CD4-positive, CD25-positive, alpha-beta regulatory T cell (primary cell): ENCODE measurements around the gene SKAP2. TPM values are rescaled to one million over a fixed set of nuclear protein-coding genes. Genes with fewer than 3 reads are reported as not detected.

Experiments used
- ATAC-seq, 2 donors: fragments of 150-1000 bp; cut with Tn5 transposase; one replicate each; pipeline ENCODE4 v1.10.0; 2021; ENCODE audit warnings: low read depth in 2 of 2, moderate number of reproducible peaks in 2 of 2, moderate library complexity in 1 of 2
- DNase-seq, 3 donors: peaks; one replicate each; pipeline versions ENCODE4 v3.0.0 to v3.0.0-alpha.2; 2012 to 2022; ENCODE audit warnings: mixed read lengths in 1 of 3
- H3K27ac ChIP-seq: one replicate; pipeline ENCODE4 v1.7.0; 2013; ENCODE audit warnings: mild to moderate bottlenecking, low read length; ENCODE audit not compliant: insufficient read depth, poor library complexity, severe bottlenecking
- H3K27me3 ChIP-seq: one replicate; pipeline ENCODE4 v1.7.0; 2013; ENCODE audit warnings: low read length; ENCODE audit not compliant: control insufficient read depth, insufficient read depth
- H3K36me3 ChIP-seq: one replicate; pipeline ENCODE4 v1.7.0; 2013; ENCODE audit warnings: mild to moderate bottlenecking, low read length, moderate library complexity; ENCODE audit not compliant: control insufficient read depth, insufficient read depth
- H3K4me1 ChIP-seq: 2 replicates; pipeline ENCODE4 v1.7.0; 2013; ENCODE audit warnings: mild to moderate bottlenecking, low read length; ENCODE audit not compliant: insufficient read depth, control insufficient read depth, poor library complexity, severe bottlenecking
- H3K4me3 ChIP-seq: one replicate; pipeline ENCODE4 v1.7.0; 2013; ENCODE audit warnings: low read depth, mild to moderate bottlenecking, low read length, moderate library complexity
- H3K9me3 ChIP-seq, 2 experiments: 1 replicate in 1 of 2; 2 replicates in 1 of 2; pipeline ENCODE4 v1.7.0; 2013; ENCODE audit warnings: low read length in 2 of 2, mild to moderate bottlenecking in 1 of 2, moderate library complexity in 1 of 2; ENCODE audit not compliant: control insufficient read depth in 2 of 2
- H3K27ac Mint-ChIP-seq, 3 donors: one replicate each; pipeline ENCODE4 v1.8.0; 2020 to 2022; ENCODE audit warnings: mild to moderate bottlenecking in 3 of 3, mixed read lengths in 3 of 3, moderate library complexity in 2 of 3
- H3K27me3 Mint-ChIP-seq: one replicate; pipeline ENCODE4 v1.8.0; 2022; ENCODE audit warnings: mild to moderate bottlenecking, mixed read lengths
- H3K36me3 Mint-ChIP-seq: one replicate; pipeline ENCODE4 v1.8.0; 2020; ENCODE audit warnings: mixed read lengths
- H3K4me1 Mint-ChIP-seq, 4 donors: one replicate each; pipeline ENCODE4 v1.8.0; 2020 to 2022; ENCODE audit warnings: mixed read lengths in 4 of 4, mild to moderate bottlenecking in 1 of 4
- H3K4me3 Mint-ChIP-seq, 4 donors: one replicate each; pipeline ENCODE4 v1.8.0; 2020 to 2022; ENCODE audit warnings: mild to moderate bottlenecking in 4 of 4, mixed read lengths in 4 of 4, moderate library complexity in 3 of 4
- H3K9me3 Mint-ChIP-seq, 7 donors: one replicate each; pipeline ENCODE4 v1.8.0; 2020 to 2022; ENCODE audit warnings: mixed read lengths in 7 of 7, mild to moderate bottlenecking in 3 of 7, moderate library complexity in 2 of 7
- polyA plus RNA-seq, 4 donors: library from polyadenylated mRNA; unstranded; fragments of 300-500 nt; fragmentation: Illumina TruSeq; gene quantifications; one replicate each; pipeline ENCODE4 v1.2.3, GENCODE V29; 2021
- total RNA-seq: library from RNA; stranded (reverse); gene quantifications from one replicate; pipeline ENCODE4 v1.2.3, GENCODE V29; 2022

Gene SKAP2
- total and polyA plus RNA-seq, 5 donors from 2014 or later: 20.6 to 47.2 (median 28.8) TPM

GRCh38 chr7:26862834-26863233 is 1.6 kb downstream of the SKAP2 start:
- Histone ChIP-seq H3K36me3 (no peaks in the 10 kb centered on the region), H3K27ac (no peak overlapping the region), H3K4me1 (peaks cover 14% of the 10 kb centered on the region), H3K9me3 (no peaks in the 10 kb centered on the region), H3K4me3 (peak overlapping the region; percentile 98), H3K27me3 (no peaks in the 10 kb centered on the region)
- Mint-ChIP-seq H3K9me3 (peaks cover 0 to 3% (median 0%) of the 10 kb centered on the region in 7 donors), H3K27ac (peak overlapping the region in 1 of 3 donors; percentile 1), H3K4me3 (peak overlapping the region; percentile 38 to 95 (median 66)), H3K4me1 (peaks cover 6 to 40% (median 18%) of the 10 kb centered on the region in 4 donors), H3K36me3 (no peaks in the 10 kb centered on the region), H3K27me3 (peaks cover 39% of the 10 kb centered on the region)
- DNase-seq (no peak), ATAC-seq (no peak)

GRCh38 chr7:26861050-26861449 is 3.3 kb downstream of the SKAP2 start:
- Mint-ChIP-seq H3K4me1 (peaks cover 6 to 45% (median 21%) of the 10 kb centered on the region in 4 donors), H3K4me3 (no peak overlapping the region), H3K9me3 (peaks cover 0 to 3% (median 0%) of the 10 kb centered on the region in 7 donors), H3K36me3 (peaks cover 4% of the 10 kb centered on the region), H3K27ac (no peak overlapping the region), H3K27me3 (peaks cover 40% of the 10 kb centered on the region)
- Histone ChIP-seq H3K4me3 (no peak overlapping the region), H3K36me3 (no peaks in the 10 kb centered on the region), H3K4me1 (peaks cover 14% of the 10 kb centered on the region), H3K27me3 (no peaks in the 10 kb centered on the region), H3K27ac (no peak overlapping the region), H3K9me3 (no peaks in the 10 kb centered on the region)
- no peak for ATAC-seq
- DNase-seq: no peak

GRCh38 chr7:26860361-26860760 is 4.0 kb downstream of the SKAP2 start:
- DNase-seq (no peak), ATAC-seq (no peak)
- Histone ChIP-seq H3K27me3 (peaks cover 1% of the 10 kb centered on the region), H3K27ac (no peak overlapping the region), H3K36me3 (no peaks in the 10 kb centered on the region), H3K9me3 (no peaks in the 10 kb centered on the region), H3K4me3 (no peak overlapping the region), H3K4me1 (peaks cover 14% of the 10 kb centered on the region)
- peaks cover 4% of the 10 kb centered on the region for H3K36me3 Mint-ChIP-seq
- H3K27me3 Mint-ChIP-seq: peaks cover 35% of the 10 kb centered on the region
- H3K4me1 Mint-ChIP-seq: peaks cover 5 to 41% (median 19%) of the 10 kb centered on the region in 4 donors
- H3K4me3 Mint-ChIP-seq: no peak overlapping the region
- no peaks in the 10 kb centered on the region for H3K9me3 Mint-ChIP-seq
- no peak overlapping the region for H3K27ac Mint-ChIP-seq

GRCh38 chr7:26859720-26860119 is 4.7 kb downstream of the SKAP2 start:
- Histone ChIP-seq H3K4me1 (peaks cover 7% of the 10 kb centered on the region), H3K4me3 (no peak overlapping the region), H3K9me3 (no peaks in the 10 kb centered on the region), H3K27me3 (peaks cover 3% of the 10 kb centered on the region), H3K27ac (no peak overlapping the region), H3K36me3 (no peaks in the 10 kb centered on the region)
- Mint-ChIP-seq H3K9me3 (no peaks in the 10 kb centered on the region), H3K4me3 (no peak overlapping the region), H3K27me3 (peaks cover 30% of the 10 kb centered on the region), H3K4me1 (peaks cover 0 to 34% (median 16%) of the 10 kb centered on the region in 4 donors), H3K36me3 (peaks cover 4% of the 10 kb centered on the region), H3K27ac (no peak overlapping the region)
- ATAC-seq: no peak
- DNase-seq: no peak

GRCh38 chr7:26858735-26859134 is 5.7 kb downstream of the SKAP2 start:
- Mint-ChIP-seq H3K4me3 (no peak overlapping the region), H3K27ac (peak overlapping the region in 1 of 3 donors; percentile 85), H3K36me3 (peaks cover 4% of the 10 kb centered on the region), H3K9me3 (no peaks in the 10 kb centered on the region), H3K27me3 (peaks cover 25% of the 10 kb centered on the region), H3K4me1 (peaks cover 0 to 25% (median 9%) of the 10 kb centered on the region in 4 donors)
- Histone ChIP-seq H3K9me3 (no peaks in the 10 kb centered on the region), H3K4me3 (no peak overlapping the region), H3K4me1 (no peaks in the 10 kb centered on the region), H3K27ac (no peak overlapping the region), H3K27me3 (peaks cover 3% of the 10 kb centered on the region), H3K36me3 (no peaks in the 10 kb centered on the region)
- ATAC-seq: no peak
- no peak for DNase-seq

- peaks cover 0 to 20% (median 5%) of the 10 kb centered on the region in 4 donors for H3K4me1 Mint-ChIP-seq
- Histone ChIP-seq H3K27me3 (peaks cover 3% of the 10 kb centered on the region), H3K27ac (no peak overlapping the region), H3K36me3 (no peaks in the 10 kb centered on the region), H3K4me3 (no peak overlapping the region), H3K4me1 (no peaks in the 10 kb centered on the region), H3K9me3 (no peaks in the 10 kb centered on the region)
- peaks cover 4% of the 10 kb centered on the region for H3K36me3 Mint-ChIP-seq
- H3K9me3 Mint-ChIP-seq: no peaks in the 10 kb centered on the region
- no peak for ATAC-seq
- no peak for DNase-seq
- no peak overlapping the region for H3K4me3 Mint-ChIP-seq
- H3K27me3 Mint-ChIP-seq: peaks cover 22% of the 10 kb centered on the region
- no peak overlapping the region for H3K27ac Mint-ChIP-seq
Measured at GRCh38 chr7:26858241-26858715, 6.1 kb downstream of the SKAP2 start.

GRCh38 chr7:26857506-26858240 is 6.7 kb downstream of the SKAP2 start:
- Histone ChIP-seq H3K4me3 (no peak overlapping the region), H3K9me3 (no peaks in the 10 kb centered on the region), H3K27ac (no peak overlapping the region), H3K4me1 (no peaks in the 10 kb centered on the region), H3K27me3 (peaks cover 3% of the 10 kb centered on the region), H3K36me3 (no peaks in the 10 kb centered on the region)
- peaks cover 22% of the 10 kb centered on the region for H3K27me3 Mint-ChIP-seq
- ATAC-seq: no peak
- peaks cover 4% of the 10 kb centered on the region for H3K36me3 Mint-ChIP-seq
- H3K9me3 Mint-ChIP-seq: no peaks in the 10 kb centered on the region
- peaks cover 0 to 17% (median 6%) of the 10 kb centered on the region in 4 donors for H3K4me1 Mint-ChIP-seq
- H3K4me3 Mint-ChIP-seq: no peak overlapping the region
- H3K27ac Mint-ChIP-seq: no peak overlapping the region
- DNase-seq: no peak

- H3K27me3 ChIP-seq: peaks cover 3% of the 10 kb centered on the region
- Mint-ChIP-seq H3K36me3 (peaks cover 4% of the 10 kb centered on the region), H3K27me3 (peaks cover 22% of the 10 kb centered on the region), H3K4me3 (no peak overlapping the region), H3K27ac (peak overlapping the region in 1 of 3 donors; percentile 32), H3K4me1 (peaks cover 0 to 15% (median 6%) of the 10 kb centered on the region in 4 donors), H3K9me3 (no peaks in the 10 kb centered on the region)
- H3K36me3 ChIP-seq: no peaks in the 10 kb centered on the region
- no peak overlapping the region for H3K27ac ChIP-seq
- H3K4me1 ChIP-seq: no peaks in the 10 kb centered on the region
- ATAC-seq (no peak), DNase-seq (no peak)
- no peak overlapping the region for H3K4me3 ChIP-seq
- no peaks in the 10 kb centered on the region for H3K9me3 ChIP-seq
Measured at GRCh38 chr7:26857170-26857505, 7.3 kb downstream of the SKAP2 start.
